Memory B cell (primary cell): ENCODE results near the gene C16orf54.
A peak's percentile ranks its signal among the peaks of the same experiment; 100 is the strongest.
"Not testable (repeated sequence)": the region's sequence is repeated elsewhere in the genome, so short reads cannot be mapped to it uniquely, and the experiment has no call there.

Experiments
- ATAC-seq: fragments of 150-1000 bp; cut with Tn5 transposase; 2 replicates; pipeline ENCODE4 v1.10.0; 2021; ENCODE audit warnings: low read depth, mild to moderate bottlenecking, moderate library complexity
- DNase-seq, 2 donors: peaks; one replicate each; pipeline ENCODE4 v3.0.0; 2022; ENCODE audit warnings: low spot score in 2 of 2
- H3K27ac Mint-ChIP-seq: one replicate; pipeline ENCODE4 v1.8.0; 2022; ENCODE audit warnings: mild to moderate bottlenecking, moderate library complexity, mixed read lengths
- H3K27me3 Mint-ChIP-seq: one replicate; pipeline ENCODE4 v1.8.0; 2022; ENCODE audit warnings: mixed read lengths
- H3K36me3 Mint-ChIP-seq: one replicate; pipeline ENCODE4 v1.8.0; 2022; ENCODE audit warnings: mild to moderate bottlenecking, mixed read lengths
- H3K4me1 Mint-ChIP-seq: one replicate; pipeline ENCODE4 v1.8.0; 2022; ENCODE audit warnings: mixed read lengths
- H3K4me3 Mint-ChIP-seq: one replicate; pipeline ENCODE4 v1.8.0; 2022; ENCODE audit warnings: mild to moderate bottlenecking, moderate library complexity, mixed read lengths
- H3K9me3 Mint-ChIP-seq: one replicate; pipeline ENCODE4 v1.8.0; 2022; ENCODE audit warnings: mixed read lengths

The C16orf54 gene

GRCh38 chr16:29698484-29699323 lies 47.1 kb downstream of the C16orf54 start:
- Mint-ChIP-seq H3K27me3 (peaks cover 3% of the 10 kb centered on the region), H3K4me1 (peaks cover 21% of the 10 kb centered on the region), H3K4me3 (no peak overlapping the region), H3K9me3 (peaks cover 9% of the 10 kb centered on the region), H3K27ac (peak overlapping the region; percentile 42), H3K36me3 (no peaks in the 10 kb centered on the region)
- no peak for ATAC-seq
- no peak for DNase-seq

- Mint-ChIP-seq H3K9me3 (peaks cover 9% of the 10 kb centered on the region), H3K4me3 (no peak overlapping the region), H3K36me3 (no peaks in the 10 kb centered on the region), H3K4me1 (peaks cover 21% of the 10 kb centered on the region), H3K27ac (no peak overlapping the region), H3K27me3 (peaks cover 3% of the 10 kb centered on the region)
- ATAC-seq (no peak), DNase-seq (no peak)
These were observed 47.7 kb downstream of the C16orf54 start for GRCh38 chr16:29698042-29698441.

GRCh38 chr16:29697391-29697790 lies 48.4 kb downstream of the C16orf54 start:
- H3K4me3 Mint-ChIP-seq: no peak overlapping the region
- H3K27me3 Mint-ChIP-seq: peaks cover 3% of the 10 kb centered on the region

GRCh38 chr16:29696881-29697331 lies 48.9 kb downstream of the C16orf54 start:
- H3K27ac Mint-ChIP-seq: no peak overlapping the region
- no peak for DNase-seq
- peaks cover 9% of the 10 kb centered on the region for H3K9me3 Mint-ChIP-seq
- peaks cover 10% of the 10 kb centered on the region for H3K4me1 Mint-ChIP-seq
- H3K36me3 Mint-ChIP-seq: no peaks in the 10 kb centered on the region
- no peak overlapping the region for H3K4me3 Mint-ChIP-seq
- no peak for ATAC-seq
- peaks cover 3% of the 10 kb centered on the region for H3K27me3 Mint-ChIP-seq

More at GRCh38 chr16:29697391-29697790, 48.4 kb downstream of the C16orf54 start:
- H3K27ac Mint-ChIP-seq: no peak overlapping the region
- ATAC-seq (no peak), DNase-seq (no peak)
- H3K4me1 Mint-ChIP-seq: peaks cover 15% of the 10 kb centered on the region
- H3K36me3 Mint-ChIP-seq: no peaks in the 10 kb centered on the region
- peaks cover 9% of the 10 kb centered on the region for H3K9me3 Mint-ChIP-seq

GRCh38 chr16:29695675-29696074 lies 50.1 kb downstream of the C16orf54 start:
- not testable (repeated sequence) for H3K9me3 Mint-ChIP-seq

GRCh38 chr16:29694384-29695195 lies 51.2 kb downstream of the C16orf54 start:
- Mint-ChIP-seq H3K27me3 (peaks cover 3% of the 10 kb centered on the region), H3K9me3 (peaks cover 4% of the 10 kb centered on the region), H3K4me3 (no peak overlapping the region), H3K4me1 (peaks cover 10% of the 10 kb centered on the region), H3K27ac (no peak overlapping the region), H3K36me3 (no peaks in the 10 kb centered on the region)
- no peak for ATAC-seq
- DNase-seq: no peak

More at GRCh38 chr16:29695675-29696074, 50.1 kb downstream of the C16orf54 start:
- not testable (repeated sequence) for H3K36me3 Mint-ChIP-seq, DNase-seq, H3K4me1 Mint-ChIP-seq, H3K4me3 Mint-ChIP-seq, ATAC-seq, H3K27me3 Mint-ChIP-seq, H3K27ac Mint-ChIP-seq

- H3K36me3 Mint-ChIP-seq, ATAC-seq, H3K27ac Mint-ChIP-seq, DNase-seq, H3K9me3 Mint-ChIP-seq, H3K4me3 Mint-ChIP-seq, H3K27me3 Mint-ChIP-seq: not testable (repeated sequence)
- H3K4me1 Mint-ChIP-seq: peaks cover 12% of the 10 kb centered on the region
These were observed 53.2 kb downstream of the C16orf54 start for GRCh38 chr16:29692606-29693005.
